Neural progenitor cell (in vitro differentiated cells): ENCODE data around the gene PTPRN2. TPM values are rescaled to one million over a fixed set of nuclear protein-coding genes. Genes with fewer than 3 reads are reported as not detected.

Experiments used
- DNase-seq: peaks from one replicate; pipeline ENCODE4 v3.0.0-alpha.2; 2016; ENCODE audit warnings: low spot score
- H2AFZ ChIP-seq: fragments of 200-600 bp; sonication (generic); replicated peaks from 2 replicates; pipeline ENCODE4 v1.6.1; 2016; ENCODE audit warnings: antibody characterized with exemption
- H3F3A ChIP-seq: fragments of 200-600 bp; sonication (generic); 2 replicates; pipeline ENCODE4 v1.6.1; 2016; ENCODE audit warnings: antibody characterized with exemption, low read depth
- H3K27ac ChIP-seq: fragments of 200-600 bp; sonication (generic); 2 replicates; pipeline ENCODE4 v1.5.1; 2016; ENCODE audit warnings: mild to moderate bottlenecking
- H3K27me3 ChIP-seq: fragments of 200-600 bp; sonication (generic); 2 replicates; pipeline ENCODE4 v1.6.1; 2016; ENCODE audit warnings: mild to moderate bottlenecking, moderate library complexity
- H3K36me3 ChIP-seq: fragments of 200-600 bp; sonication (generic); 2 replicates; pipeline ENCODE4 v1.5.1; 2016
- H3K4me1 ChIP-seq: fragments of 200-600 bp; sonication (generic); 2 replicates; pipeline ENCODE4 v1.6.1; 2016; ENCODE audit warnings: mixed run types
- H3K4me2 ChIP-seq: fragments of 200-600 bp; sonication (generic); 2 replicates; pipeline ENCODE4 v1.6.1; 2016
- H3K4me3 ChIP-seq: fragments of 200-600 bp; sonication (generic); 2 replicates; pipeline ENCODE4 v1.5.1; 2016
- H3K79me2 ChIP-seq: fragments of 200-600 bp; sonication (generic); 2 replicates; pipeline ENCODE4 v1.6.1; 2016; ENCODE audit warnings: low read depth
- H3K9ac ChIP-seq: fragments of 200-600 bp; sonication (generic); 2 replicates; pipeline ENCODE4 v1.6.1; 2016
- H3K9me3 ChIP-seq: fragments of 200-600 bp; sonication (generic); 2 replicates; pipeline ENCODE4 v1.5.1; 2016; ENCODE audit warnings: low read depth
- H4K20me1 ChIP-seq: fragments of 200-600 bp; sonication (generic); 2 replicates; pipeline ENCODE4 v1.6.1; 2016; ENCODE audit warnings: low read depth
- H3K27ac Mint-ChIP-seq: 3 replicates; pipeline ENCODE4 v1.8.0; 2021; ENCODE audit warnings: mixed read lengths
- H3K27me3 Mint-ChIP-seq: 2 replicates; pipeline ENCODE4 v1.8.0; 2022; ENCODE audit warnings: low read depth, mild to moderate bottlenecking, inconsistent platforms, moderate library complexity, mixed read lengths; ENCODE audit not compliant: insufficient read depth
- H3K36me3 Mint-ChIP-seq: 3 replicates; pipeline ENCODE4 v1.8.0; 2021; ENCODE audit warnings: mixed read lengths
- H3K4me1 Mint-ChIP-seq: 3 replicates; pipeline ENCODE4 v1.8.0; 2021; ENCODE audit warnings: mixed read lengths
- H3K4me3 Mint-ChIP-seq: 3 replicates; pipeline ENCODE4 v1.8.0; 2021; ENCODE audit warnings: mild to moderate bottlenecking, moderate library complexity, mixed read lengths
- H3K9me3 Mint-ChIP-seq: 3 replicates; pipeline ENCODE4 v1.8.0; 2020; ENCODE audit warnings: mixed read lengths
- CTCF ChIP-seq: fragments of 200-600 bp; sonication (generic); IDR thresholded peaks from 2 replicates; pipeline ENCODE4 v1.5.1; 2017; ENCODE audit warnings: antibody characterized with exemption, mild to moderate bottlenecking
- EZH2 ChIP-seq: fragments of 200-600 bp; sonication (generic); IDR thresholded peaks from 2 replicates; pipeline ENCODE4 v1.6.1; 2017; ENCODE audit warnings: antibody characterized with exemption, mild to moderate bottlenecking, moderate library complexity
- EZH2phosphoT487 ChIP-seq: fragments of 200-600 bp; sonication (generic); IDR thresholded peaks from 2 replicates; pipeline ENCODE4 v1.6.1; 2017; ENCODE audit warnings: antibody characterized with exemption
- total RNA-seq: library from RNA; depleted of rRNA; stranded (reverse); fragments of >200 nt; gene quantifications from 2 replicates; pipeline ENCODE4 v1.2.3, GENCODE V29; 2015; ENCODE audit warnings: low replicate concordance

The PTPRN2 gene
- total RNA-seq, 1 donor from 2014 or later = 3.0 TPM

- H3K27me3 ChIP-seq = peaks cover 52% of the 10 kb centered on the region
- no peak overlapping the region for H2AFZ ChIP-seq
- no peak overlapping the region for H3K4me3 Mint-ChIP-seq
- no peak for DNase-seq
- no peaks in the 10 kb centered on the region for H4K20me1 ChIP-seq
- no peaks in the 10 kb centered on the region for H3K9me3 ChIP-seq
- H3K4me2 ChIP-seq = no peak overlapping the region
- TF ChIP-seq EZH2 (no peak), CTCF (no peak), EZH2phosphoT487 (no peak)
- H3K4me1 Mint-ChIP-seq = peaks cover 43% of the 10 kb centered on the region
- peaks cover 9% of the 10 kb centered on the region for H3K4me1 ChIP-seq
- H3K9me3 Mint-ChIP-seq = no peaks in the 10 kb centered on the region
- H3K4me3 ChIP-seq = no peak overlapping the region
- no peaks in the 10 kb centered on the region for H3K79me2 ChIP-seq
- peaks cover 62% of the 10 kb centered on the region for H3K36me3 Mint-ChIP-seq
- no peak overlapping the region for H3K27ac ChIP-seq
- no peaks in the 10 kb centered on the region for H3K36me3 ChIP-seq
- H3F3A ChIP-seq = no peaks in the 10 kb centered on the region
- no peaks in the 10 kb centered on the region for H3K27me3 Mint-ChIP-seq
- H3K9ac ChIP-seq = no peak overlapping the region
- H3K27ac Mint-ChIP-seq = peak overlapping the region; percentile 77
Observed at GRCh38 chr7:157574120-157574825, 1013.4 kb downstream of the PTPRN2 start.

- Histone ChIP-seq H4K20me1 (no peaks in the 10 kb centered on the region), H2AFZ (no peak overlapping the region), H3K36me3 (no peaks in the 10 kb centered on the region), H3K4me2 (no peak overlapping the region), H3K4me1 (peaks cover 19% of the 10 kb centered on the region), H3K9me3 (no peaks in the 10 kb centered on the region), H3F3A (no peaks in the 10 kb centered on the region), H3K27ac (no peak overlapping the region), H3K9ac (no peak overlapping the region), H3K4me3 (no peak overlapping the region), H3K79me2 (no peaks in the 10 kb centered on the region), H3K27me3 (peaks cover 50% of the 10 kb centered on the region)
- Mint-ChIP-seq H3K27ac (no peak overlapping the region), H3K27me3 (peaks cover 4% of the 10 kb centered on the region), H3K9me3 (no peaks in the 10 kb centered on the region), H3K36me3 (peaks cover 60% of the 10 kb centered on the region), H3K4me3 (no peak overlapping the region), H3K4me1 (peaks cover 54% of the 10 kb centered on the region)
- no peak for TF ChIP-seq EZH2
- no peak for DNase-seq
Observed at GRCh38 chr7:157573244-157573643, 1014.4 kb downstream of the PTPRN2 start.

GRCh38 chr7:157572622-157573021 is 1015.0 kb downstream of the PTPRN2 start:
- Histone ChIP-seq H3K9ac (no peak overlapping the region), H3K4me2 (no peak overlapping the region), H3K9me3 (no peaks in the 10 kb centered on the region), H3K79me2 (no peaks in the 10 kb centered on the region), H3K36me3 (no peaks in the 10 kb centered on the region), H3K27ac (no peak overlapping the region), H2AFZ (no peak overlapping the region), H4K20me1 (no peaks in the 10 kb centered on the region), H3K4me3 (no peak overlapping the region), H3K4me1 (peaks cover 22% of the 10 kb centered on the region), H3K27me3 (peaks cover 52% of the 10 kb centered on the region), H3F3A (no peaks in the 10 kb centered on the region)
- TF ChIP-seq EZH2phosphoT487 = no peak
- no peak for TF ChIP-seq CTCF
- no peak for TF ChIP-seq EZH2
- peaks cover 60% of the 10 kb centered on the region for H3K4me1 Mint-ChIP-seq
- peak overlapping the region; percentile 16 for H3K27ac Mint-ChIP-seq
- H3K4me3 Mint-ChIP-seq = no peak overlapping the region
- H3K36me3 Mint-ChIP-seq = peaks cover 61% of the 10 kb centered on the region
- H3K27me3 Mint-ChIP-seq = peaks cover 4% of the 10 kb centered on the region
- no peak for DNase-seq
- no peaks in the 10 kb centered on the region for H3K9me3 Mint-ChIP-seq

GRCh38 chr7:157570531-157571200 is 1017.0 kb downstream of the PTPRN2 start:
- no peak overlapping the region for H3K27ac Mint-ChIP-seq
- no peak overlapping the region for H3K9ac ChIP-seq
- no peak overlapping the region for H3K4me3 Mint-ChIP-seq
- H3K36me3 Mint-ChIP-seq = peaks cover 63% of the 10 kb centered on the region
- no peaks in the 10 kb centered on the region for H3K9me3 ChIP-seq
- no peak for TF ChIP-seq CTCF
- TF ChIP-seq EZH2 = no peak
- no peak for TF ChIP-seq EZH2phosphoT487
- H3K27ac ChIP-seq = no peak overlapping the region
- H2AFZ ChIP-seq = no peak overlapping the region
- peaks cover 3% of the 10 kb centered on the region for H3K9me3 Mint-ChIP-seq
- H3K4me1 Mint-ChIP-seq = peaks cover 78% of the 10 kb centered on the region
- peaks cover 4% of the 10 kb centered on the region for H3K27me3 Mint-ChIP-seq
- H3K4me1 ChIP-seq = peaks cover 33% of the 10 kb centered on the region
- H3K27me3 ChIP-seq = peaks cover 35% of the 10 kb centered on the region
- no peaks in the 10 kb centered on the region for H3K79me2 ChIP-seq
- H3K4me3 ChIP-seq = no peak overlapping the region
- DNase-seq = no peak
- peaks cover 12% of the 10 kb centered on the region for H3F3A ChIP-seq
- H3K4me2 ChIP-seq = no peak overlapping the region
- H3K36me3 ChIP-seq = no peaks in the 10 kb centered on the region
- H4K20me1 ChIP-seq = peaks cover 3% of the 10 kb centered on the region
